Nephron progenitor cell (in vitro differentiated cells): ENCODE measurements around the gene UCHL3.

Experiments
- DNase-seq: peaks from one replicate; pipeline ENCODE4 v3.0.0; 2021
- H3K27ac Mint-ChIP-seq: 2 replicates; pipeline ENCODE4 v1.8.0; 2021; ENCODE audit warnings: mild to moderate bottlenecking, moderate library complexity, mixed read lengths
- H3K27me3 Mint-ChIP-seq: 2 replicates; pipeline ENCODE4 v1.8.0; 2021; ENCODE audit warnings: mild to moderate bottlenecking, low read depth, mixed read lengths; ENCODE audit not compliant: poor library complexity
- H3K36me3 Mint-ChIP-seq: 2 replicates; pipeline ENCODE4 v1.8.0; 2021; ENCODE audit warnings: low read depth, mixed read lengths
- H3K4me1 Mint-ChIP-seq: 2 replicates; pipeline ENCODE4 v1.8.0; 2021; ENCODE audit warnings: mixed read lengths
- H3K4me3 Mint-ChIP-seq: 2 replicates; pipeline ENCODE4 v1.8.0; 2021; ENCODE audit warnings: mild to moderate bottlenecking, moderate library complexity, mixed read lengths
- H3K9me3 Mint-ChIP-seq: 2 replicates; pipeline ENCODE4 v1.8.0; 2021; ENCODE audit warnings: mild to moderate bottlenecking, moderate library complexity, mixed read lengths
- CTCF ChIP-seq: fragments of 200-600 bp; sonication (generic); IDR thresholded peaks from 2 replicates; pipeline ENCODE4 v1.5.0; 2021; ENCODE audit warnings: antibody characterized with exemption

UCHL3 gene

GRCh38 chr13:75600371-75600770 is 50.8 kb downstream of the UCHL3 start:
- no peak for DNase-seq
- Mint-ChIP-seq H3K27me3 (no peaks in the 10 kb centered on the region), H3K36me3 (peaks cover 57% of the 10 kb centered on the region), H3K9me3 (no peaks in the 10 kb centered on the region), H3K27ac (no peak overlapping the region), H3K4me1 (no peaks in the 10 kb centered on the region), H3K4me3 (no peak overlapping the region)
- no peak for TF ChIP-seq CTCF

- Mint-ChIP-seq H3K27ac (no peak overlapping the region), H3K36me3 (peaks cover 45% of the 10 kb centered on the region), H3K27me3 (no peaks in the 10 kb centered on the region), H3K4me1 (no peaks in the 10 kb centered on the region), H3K4me3 (no peak overlapping the region), H3K9me3 (no peaks in the 10 kb centered on the region)
- DNase-seq = no peak
- TF ChIP-seq CTCF = no peak
Observed at GRCh38 chr13:75603038-75603437, 53.4 kb downstream of the UCHL3 start.

GRCh38 chr13:75607447-75607846 is 57.9 kb downstream of the UCHL3 start:
- Mint-ChIP-seq H3K27me3 (no peaks in the 10 kb centered on the region), H3K36me3 (peaks cover 23% of the 10 kb centered on the region), H3K27ac (no peak overlapping the region), H3K9me3 (no peaks in the 10 kb centered on the region), H3K4me1 (no peaks in the 10 kb centered on the region), H3K4me3 (no peak overlapping the region)
- TF ChIP-seq CTCF = no peak
- no peak for DNase-seq

- TF ChIP-seq CTCF = no peak
- Mint-ChIP-seq H3K4me3 (no peak overlapping the region), H3K27me3 (no peaks in the 10 kb centered on the region), H3K9me3 (no peaks in the 10 kb centered on the region), H3K4me1 (no peaks in the 10 kb centered on the region), H3K27ac (no peak overlapping the region), H3K36me3 (peaks cover 44% of the 10 kb centered on the region)
- no peak for DNase-seq
Observed at GRCh38 chr13:75610466-75610865, 60.9 kb downstream of the UCHL3 start.

GRCh38 chr13:75612354-75612753 is 62.8 kb downstream of the UCHL3 start:
- TF ChIP-seq CTCF = no peak
- H3K4me1 Mint-ChIP-seq = no peaks in the 10 kb centered on the region
- peak overlapping the region; percentile 82 for H3K27ac Mint-ChIP-seq
- no peaks in the 10 kb centered on the region for H3K9me3 Mint-ChIP-seq
- H3K4me3 Mint-ChIP-seq = no peak overlapping the region
- peaks cover 37% of the 10 kb centered on the region for H3K36me3 Mint-ChIP-seq
- peaks cover 5% of the 10 kb centered on the region for H3K27me3 Mint-ChIP-seq
- DNase-seq = no peak

GRCh38 chr13:75617230-75617629 is 67.6 kb downstream of the UCHL3 start:
- DNase-seq = no peak
- Mint-ChIP-seq H3K27ac (no peak overlapping the region), H3K4me3 (no peak overlapping the region), H3K36me3 (peaks cover 32% of the 10 kb centered on the region), H3K4me1 (no peaks in the 10 kb centered on the region), H3K27me3 (peaks cover 5% of the 10 kb centered on the region), H3K9me3 (no peaks in the 10 kb centered on the region)
- TF ChIP-seq CTCF = no peak
